MCF 10A (cell line): ENCODE results near the gene PRKN. TPM values are rescaled to one million over a fixed set of nuclear protein-coding genes. Genes with fewer than 3 reads are reported as not detected.

ENCODE experiments used
- BruUV-seq: library from RNA; stranded (reverse); fragments of 400-500 nt; replicated peaks from 2 replicates; lab custom pipeline; 2021; lab: Mats Ljungman, UMichigan
- CTCF ChIA-PET: fragments of 300-600 bp; sonication (Branson Sonifier 250); formaldehyde crosslinking; extraction: SDS; loops from one replicate; lab custom pipeline; 2021; ENCODE audit warnings: antibody characterized with exemption, inconsistent platforms; lab: Yijun Ruan, JAX
- POLR2A ChIA-PET: fragments of 300-600, 350-650 bp; sonication (Branson Sonifier 250); formaldehyde crosslinking; extraction: SDS; loops from one replicate; lab custom pipeline; 2020; ENCODE audit warnings: antibody characterized with exemption, inconsistent platforms; lab: Yijun Ruan, JAX
- DNase-seq: peaks from one replicate; pipeline ENCODE4 v3.0.0-alpha.2; 2018; ENCODE audit not compliant: unreplicated experiment
- H3K27ac Mint-ChIP-seq: one replicate; pipeline ENCODE4 v1.8.0; 2022; ENCODE audit warnings: mild to moderate bottlenecking, low read depth, mixed read lengths; ENCODE audit not compliant: unreplicated experiment
- H3K27me3 Mint-ChIP-seq: one replicate; pipeline ENCODE4 v1.8.0; 2022; ENCODE audit warnings: mixed read lengths; ENCODE audit not compliant: insufficient read depth, unreplicated experiment
- H3K36me3 Mint-ChIP-seq: one replicate; pipeline ENCODE4 v1.8.0; 2022; ENCODE audit warnings: mild to moderate bottlenecking, moderate library complexity, mixed read lengths; ENCODE audit not compliant: insufficient read depth, unreplicated experiment
- H3K4me1 Mint-ChIP-seq: one replicate; pipeline ENCODE4 v1.8.0; 2022; ENCODE audit warnings: mixed read lengths; ENCODE audit not compliant: insufficient read depth, unreplicated experiment
- H3K4me3 Mint-ChIP-seq: one replicate; pipeline ENCODE4 v1.8.0; 2022; ENCODE audit warnings: mild to moderate bottlenecking, moderate library complexity, mixed read lengths; ENCODE audit not compliant: unreplicated experiment
- H3K9me3 Mint-ChIP-seq: one replicate; pipeline ENCODE4 v1.8.0; 2022; ENCODE audit warnings: mixed read lengths; ENCODE audit not compliant: unreplicated experiment
- intact Hi-C: fragments of 100-400 bp; cut with micrococcal nuclease; formaldehyde crosslinking; loops from 2 replicates; pipeline ENCODE4 v1.14.1; 2022
- total RNA-seq: library from RNA; stranded (reverse); gene quantifications from 2 replicates; pipeline ENCODE4 v1.2.3, GENCODE V29; 2022
- TF ChIP-seq, protein P1 (sequence below): fragments of 200-600 bp; IDR thresholded peaks from one replicate; pipeline ENCODE4 v1.8.0; 2022; ENCODE audit warnings: antibody characterized with exemption, mild to moderate bottlenecking; ENCODE audit not compliant: unreplicated experiment

Gene PRKN
- total RNA-seq, 1 experiment from 2014 or later, result 2.5 TPM

DNA sequence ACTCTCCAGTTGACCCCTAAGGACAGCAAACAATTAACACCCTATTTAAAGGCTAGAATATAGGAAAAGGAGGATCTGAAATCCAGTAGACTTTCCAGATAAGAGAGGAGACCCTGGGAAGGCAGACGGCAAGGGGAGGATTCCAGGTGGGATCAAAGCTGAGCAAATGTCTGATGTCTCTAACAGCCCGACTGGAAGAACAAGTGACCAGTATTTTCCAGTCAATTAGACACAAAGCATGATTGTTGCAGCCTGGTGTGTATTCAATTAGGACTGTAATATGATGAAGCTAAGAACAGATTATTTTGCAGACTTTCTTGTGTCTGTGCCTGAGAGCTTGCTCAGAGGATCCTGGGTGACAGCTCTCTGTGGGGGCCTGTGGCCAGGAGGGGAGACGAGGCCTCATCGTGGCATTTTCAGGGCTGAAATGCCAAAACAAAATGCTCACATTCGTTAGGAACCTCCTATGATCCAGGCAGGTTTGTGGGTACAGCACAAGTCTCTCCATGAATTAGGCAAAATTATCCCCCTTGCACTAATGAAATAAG, 981.9 kb downstream of the PRKN start:
- TF ChIP-seq, protein P1, sequence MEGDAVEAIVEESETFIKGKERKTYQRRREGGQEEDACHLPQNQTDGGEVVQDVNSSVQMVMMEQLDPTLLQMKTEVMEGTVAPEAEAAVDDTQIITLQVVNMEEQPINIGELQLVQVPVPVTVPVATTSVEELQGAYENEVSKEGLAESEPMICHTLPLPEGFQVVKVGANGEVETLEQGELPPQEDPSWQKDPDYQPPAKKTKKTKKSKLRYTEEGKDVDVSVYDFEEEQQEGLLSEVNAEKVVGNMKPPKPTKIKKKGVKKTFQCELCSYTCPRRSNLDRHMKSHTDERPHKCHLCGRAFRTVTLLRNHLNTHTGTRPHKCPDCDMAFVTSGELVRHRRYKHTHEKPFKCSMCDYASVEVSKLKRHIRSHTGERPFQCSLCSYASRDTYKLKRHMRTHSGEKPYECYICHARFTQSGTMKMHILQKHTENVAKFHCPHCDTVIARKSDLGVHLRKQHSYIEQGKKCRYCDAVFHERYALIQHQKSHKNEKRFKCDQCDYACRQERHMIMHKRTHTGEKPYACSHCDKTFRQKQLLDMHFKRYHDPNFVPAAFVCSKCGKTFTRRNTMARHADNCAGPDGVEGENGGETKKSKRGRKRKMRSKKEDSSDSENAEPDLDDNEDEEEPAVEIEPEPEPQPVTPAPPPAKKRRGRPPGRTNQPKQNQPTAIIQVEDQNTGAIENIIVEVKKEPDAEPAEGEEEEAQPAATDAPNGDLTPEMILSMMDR, result no peak
- no peak overlapping the region for H3K27ac Mint-ChIP-seq
- intact Hi-C loops, result loop anchor here (5.0 kb wide), 2 partner anchors 177 to 387 kb away; no protein-coding TSS in a partner anchor

DNA sequence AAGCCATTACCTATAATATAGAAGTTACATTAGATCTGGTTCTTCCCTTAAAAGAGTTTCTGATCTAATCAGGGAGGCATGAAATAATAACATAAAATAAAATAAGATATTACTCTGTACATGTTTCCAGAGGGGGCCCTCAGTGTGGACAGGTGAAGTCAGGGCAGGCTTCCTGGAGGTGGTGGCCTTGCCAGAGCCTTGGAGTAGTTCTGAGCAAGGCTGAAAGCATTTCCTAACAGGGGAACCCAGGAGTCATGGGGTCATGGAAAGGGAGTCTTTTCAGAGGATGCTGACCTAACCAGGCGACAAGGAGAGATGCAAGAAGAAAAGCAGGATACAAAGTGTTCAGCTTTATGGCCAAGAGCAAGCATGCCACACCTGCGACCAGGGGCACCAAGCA, 982.4 kb downstream of the PRKN start:
- H3K4me3 Mint-ChIP-seq, result no peak overlapping the region
- H3K36me3 Mint-ChIP-seq, result no peaks in the 10 kb centered on the region

More for the DNA sequence above, 981.9 kb downstream of the PRKN start:
- H3K4me3 Mint-ChIP-seq, result no peak overlapping the region
- DNase-seq, result no peak
- CTCF ChIA-PET, result interaction anchor here (1.1 kb wide), 1 partner anchor 17 kb away, joined by 4 read pairs; no protein-coding TSS in a partner anchor
- no peaks in the 10 kb centered on the region for H3K4me1 Mint-ChIP-seq
- no peaks in the 10 kb centered on the region for H3K36me3 Mint-ChIP-seq
- BruUV-seq, result no TSS peak
- H3K27me3 Mint-ChIP-seq, result no peaks in the 10 kb centered on the region
- H3K9me3 Mint-ChIP-seq, result no peaks in the 10 kb centered on the region
- POLR2A ChIA-PET, result no interaction called here

DNA sequence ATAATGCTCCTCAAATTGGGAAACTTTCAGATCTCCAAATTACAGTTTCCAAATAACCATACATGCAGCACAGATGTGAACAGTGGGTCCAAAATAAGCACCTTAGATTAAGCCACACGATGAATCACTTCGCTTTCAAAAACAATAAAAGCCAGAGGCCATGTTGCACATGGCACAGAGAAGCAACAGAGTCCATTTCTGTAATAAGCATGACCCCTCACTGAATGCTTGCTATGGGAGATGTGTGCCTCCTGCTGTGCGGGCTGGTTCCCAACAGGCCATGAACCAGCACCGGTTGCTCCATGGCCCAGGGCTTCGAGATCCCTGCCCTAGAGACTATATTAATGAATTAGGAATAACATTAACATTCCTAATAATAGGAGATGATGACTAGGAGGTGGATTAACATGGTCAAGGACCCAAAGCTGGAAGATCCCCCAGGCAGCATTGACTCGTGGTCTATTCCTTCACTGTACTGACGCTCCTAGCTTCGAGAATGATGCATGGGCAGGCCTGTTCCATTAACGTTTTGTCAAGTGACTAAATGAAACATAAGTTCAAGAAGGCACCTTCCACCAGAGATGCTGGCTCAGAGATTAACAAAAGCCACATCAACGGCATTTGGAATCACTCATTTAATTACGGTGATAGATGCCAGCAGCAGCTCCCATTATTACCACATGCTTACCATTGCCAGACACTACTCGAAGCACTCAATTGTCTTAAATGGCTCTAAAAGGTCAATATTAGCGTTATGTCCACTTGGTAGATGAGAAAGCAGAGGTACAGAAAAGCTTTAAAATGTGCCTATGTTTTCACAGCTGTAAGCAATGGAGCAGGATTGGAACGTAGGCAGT, 983.1 kb downstream of the PRKN start:
- TF ChIP-seq, protein P1, result no peak
- CTCF ChIA-PET, result interaction anchor here (0.6 to 1.1 kb wide), 3 partner anchors 16 to 1151 kb away, joined by 3 to 6 read pairs (median 4); no protein-coding TSS in a partner anchor

More for the DNA sequence above, 982.4 kb downstream of the PRKN start:
- DNase-seq, result no peak
- TF ChIP-seq, protein P1, result no peak
- ChIA-PET POLR2A (no interaction called here), CTCF (interaction anchor here (1.1 kb wide), 1 partner anchor 17 kb away, joined by 4 read pairs; no protein-coding TSS in a partner anchor)
- H3K27ac Mint-ChIP-seq, result no peak overlapping the region
- no peaks in the 10 kb centered on the region for H3K9me3 Mint-ChIP-seq
- intact Hi-C loops, result loop anchor here (5.0 kb wide), 2 partner anchors 177 to 387 kb away; no protein-coding TSS in a partner anchor
- BruUV-seq, result no TSS peak
- no peaks in the 10 kb centered on the region for H3K27me3 Mint-ChIP-seq
- H3K4me1 Mint-ChIP-seq, result no peaks in the 10 kb centered on the region

More for the DNA sequence above, 983.1 kb downstream of the PRKN start:
- H3K9me3 Mint-ChIP-seq, result no peaks in the 10 kb centered on the region
- H3K4me3 Mint-ChIP-seq, result no peak overlapping the region
- H3K27me3 Mint-ChIP-seq, result no peaks in the 10 kb centered on the region
- peak; percentile 24 for DNase-seq
- no TSS peak for BruUV-seq
- H3K36me3 Mint-ChIP-seq, result no peaks in the 10 kb centered on the region
- no peak overlapping the region for H3K27ac Mint-ChIP-seq
- intact Hi-C loops, result loop anchor here (5.0 kb wide), 2 partner anchors 178 to 388 kb away; no protein-coding TSS in a partner anchor
- POLR2A ChIA-PET, result interaction anchor here (0.8 kb wide), 1 partner anchor 14 kb away, joined by 5 read pairs; no protein-coding TSS in a partner anchor
- no peaks in the 10 kb centered on the region for H3K4me1 Mint-ChIP-seq
